ENCODE data around the gene INAVA.

DNA sequence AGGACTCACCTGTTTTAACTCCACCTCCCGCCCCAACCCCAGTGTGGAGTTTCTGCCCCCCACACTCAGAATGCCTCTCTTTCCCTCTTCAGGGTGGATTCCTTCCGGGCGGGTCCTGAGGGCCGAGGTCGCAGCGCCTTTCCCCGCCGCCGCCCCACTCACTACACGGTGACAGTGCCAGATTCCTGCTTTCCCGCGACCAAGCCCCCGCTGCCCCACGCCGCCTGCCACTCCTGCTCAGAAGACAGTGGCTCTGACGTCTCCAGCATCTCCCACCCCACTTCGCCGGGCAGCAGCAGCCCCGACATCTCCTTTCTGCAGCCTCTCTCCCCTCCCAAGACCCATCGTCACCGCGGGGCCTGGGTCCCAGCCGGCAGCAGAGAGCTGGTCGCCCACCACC lies 16.7 kb downstream of the INAVA start:
- TF ChIP-seq POLR2A (IDR thresholded peaks at IDR 0.05) = no peak
- TF ChIP-seq, protein P1, sequence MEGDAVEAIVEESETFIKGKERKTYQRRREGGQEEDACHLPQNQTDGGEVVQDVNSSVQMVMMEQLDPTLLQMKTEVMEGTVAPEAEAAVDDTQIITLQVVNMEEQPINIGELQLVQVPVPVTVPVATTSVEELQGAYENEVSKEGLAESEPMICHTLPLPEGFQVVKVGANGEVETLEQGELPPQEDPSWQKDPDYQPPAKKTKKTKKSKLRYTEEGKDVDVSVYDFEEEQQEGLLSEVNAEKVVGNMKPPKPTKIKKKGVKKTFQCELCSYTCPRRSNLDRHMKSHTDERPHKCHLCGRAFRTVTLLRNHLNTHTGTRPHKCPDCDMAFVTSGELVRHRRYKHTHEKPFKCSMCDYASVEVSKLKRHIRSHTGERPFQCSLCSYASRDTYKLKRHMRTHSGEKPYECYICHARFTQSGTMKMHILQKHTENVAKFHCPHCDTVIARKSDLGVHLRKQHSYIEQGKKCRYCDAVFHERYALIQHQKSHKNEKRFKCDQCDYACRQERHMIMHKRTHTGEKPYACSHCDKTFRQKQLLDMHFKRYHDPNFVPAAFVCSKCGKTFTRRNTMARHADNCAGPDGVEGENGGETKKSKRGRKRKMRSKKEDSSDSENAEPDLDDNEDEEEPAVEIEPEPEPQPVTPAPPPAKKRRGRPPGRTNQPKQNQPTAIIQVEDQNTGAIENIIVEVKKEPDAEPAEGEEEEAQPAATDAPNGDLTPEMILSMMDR (IDR thresholded peaks at IDR 0.05) = no peak

Data from Peyer's patch (tissue), 4 donors.